Measurements from ENCODE around the gene SCN3A. TPM values are rescaled to one million over a fixed set of nuclear protein-coding genes. Genes with fewer than 3 reads are reported as not detected.

SCN3A gene
- total RNA-seq (not detected in 2 replicates), polyA plus RNA-seq (not detected in 2 replicates), polyA minus RNA-seq (not detected in 2 replicates), Bru-seq, nascent RNA (not detected), BruChase-seq, experiment 1, labeled RNA remaining after a 6-hour chase (not detected), BruChase-seq, experiment 2, labeled RNA remaining after a 2-hour chase (not detected)
- polyA plus RNA-seq (2011; cell fraction: cytosol; rRNA removed), result not detected in 2 replicates
- not detected in 2 replicates for polyA plus RNA-seq (2011; cell fraction: nucleus; rRNA removed)
- polyA plus RNA-seq (2012), result not detected in 2 replicates
- polyA minus RNA-seq (2011; cell fraction: cytosol; rRNA and poly(A)+ RNA removed), result not detected
- polyA minus RNA-seq (2011; cell fraction: nucleus; rRNA and poly(A)+ RNA removed), result not detected in 2 replicates
- long read RNA-seq, partial matches to known transcripts, result 0 of 1 reads
- long read RNA-seq, other reads (novel, unspliced or antisense), result 1 of 1 reads

- no peak within 1 kb of the TSS for H3K9ac ChIP-seq (replicated peaks; ENCODE audit: extremely low read depth, insufficient read depth, low read length)
- DNase-seq (ENCODE audit: low read depth, low spot score) (peak; percentile 55), FAIRE-seq (no peak)
- no peaks in the 10 kb centered on the region for H4K20me1 ChIP-seq (replicated peaks; ENCODE audit: control insufficient read depth, extremely low read depth, insufficient read depth, low read length)
- H3K36me3 ChIP-seq (ENCODE audit: control insufficient read depth in 2 of 2, extremely low read depth in 1 of 2, insufficient read depth in 2 of 2, low read length in 2 of 2), result no peaks in the 10 kb centered on the region
- POLR2A ChIA-PET, result interaction anchor here (0.6 to 1.0 kb wide), 2 partner anchors 189 to 1451 kb away, joined by 3 read pairs; no protein-coding TSS in a partner anchor
- peaks cover 0 to 1% of the 10 kb centered on the region in 2 experiments for H3K27me3 ChIP-seq (ENCODE audit: control insufficient read depth in 2 of 2, insufficient read depth in 2 of 2, low read length in 2 of 2)
- H2AFZ ChIP-seq (ENCODE audit: low read depth, low read length), result no peak within 1 kb of the TSS
- H3K9me3 ChIP-seq (replicated peaks; ENCODE audit: control insufficient read depth, insufficient read depth, low read length), result no peaks in the 10 kb centered on the region
- TF ChIP-seq JUN (IDR thresholded peaks at IDR 0.05; ENCODE audit: borderline replicate concordance, insufficient read depth, insufficient read length, low read depth) (no peak), CTCF (IDR thresholded peaks at IDR 0.05; ENCODE audit: extremely low read depth in 1 of 2, insufficient read depth in 1 of 2, low read depth in 1 of 2, low read length in 2 of 2) (peak; percentile 65 to 69)
- no peaks in the 10 kb centered on the region for H3K79me2 ChIP-seq (ENCODE audit: control insufficient read depth, insufficient read depth, low read length)
- H3K4me3 ChIP-seq (replicated peaks in 1 of 3; ENCODE audit: insufficient read depth in 1 of 3, low read depth in 1 of 3, low read length in 3 of 3), result no peak within 1 kb of the TSS
- no peaks in the 10 kb centered on the region for H3K4me1 ChIP-seq (ENCODE audit: control insufficient read depth, extremely low read depth, insufficient read depth, low read length)
- no TSS peak for BruUV-seq (replicated peaks)
- CTCF ChIA-PET, result interaction anchor here (0.6 to 7.3 kb wide), 66 partner anchors 8 to 1103 kb away, joined by 3 to 186 read pairs (median 3); partner anchors contain the start of genes COBLL1 and SCN2A
- H3K27ac ChIP-seq (ENCODE audit: insufficient read depth, low read depth, low read length), result no peak within 1 kb of the TSS
- intact Hi-C loops (cut with micrococcal nuclease) (loop anchor here (1.0 to 5.0 kb wide), 3 partner anchors 188 to 467 kb away; no protein-coding TSS in a partner anchor), dilution Hi-C loops (cut with MboI; ENCODE audit: extremely low pct_ligation_motif_present, low sequenced_read_pairs) (no loop called here)
- H3K9me1 ChIP-seq (replicated peaks; ENCODE audit: control insufficient read depth, extremely low read depth, insufficient read depth, low read length), result no peaks in the 10 kb centered on the region
- H3K4me2 ChIP-seq (ENCODE audit: insufficient read depth, low read length), result no peak within 1 kb of the TSS
Observed at GRCh38 chr2:165203689-165204559, at the start of gene SCN3A. SCN3A (minus strand) TSS chr2:165204050; CDS start chr2:165176394, 27,656 bp downstream.
